ENCODE measurements around the gene PTGES3L.
"Not testable (repeated sequence)": the region's sequence is repeated elsewhere in the genome, so short reads cannot be mapped to it uniquely, and the experiment has no call there.

Gene PTGES3L

DNA sequence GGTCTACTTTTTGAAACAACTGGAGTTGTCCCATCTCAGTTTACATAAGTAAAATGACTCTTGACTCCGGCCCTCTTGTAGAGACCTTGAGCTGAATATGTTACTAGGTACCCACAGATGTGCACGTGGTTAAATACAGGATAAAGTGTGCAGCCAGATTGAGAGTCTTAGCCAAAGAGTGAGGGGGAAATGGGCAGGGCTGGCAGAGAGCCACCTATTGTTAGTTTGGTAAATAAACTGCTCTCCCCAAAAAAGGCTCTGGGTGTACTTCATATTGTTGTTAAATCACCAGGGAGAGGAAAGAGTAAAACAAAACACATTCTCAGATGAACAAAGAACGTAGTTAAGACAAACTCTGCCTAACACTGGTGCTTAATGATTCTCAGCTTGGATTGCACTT, 59.0 kb downstream of the PTGES3L start:
- no peak for DNase-seq

DNA sequence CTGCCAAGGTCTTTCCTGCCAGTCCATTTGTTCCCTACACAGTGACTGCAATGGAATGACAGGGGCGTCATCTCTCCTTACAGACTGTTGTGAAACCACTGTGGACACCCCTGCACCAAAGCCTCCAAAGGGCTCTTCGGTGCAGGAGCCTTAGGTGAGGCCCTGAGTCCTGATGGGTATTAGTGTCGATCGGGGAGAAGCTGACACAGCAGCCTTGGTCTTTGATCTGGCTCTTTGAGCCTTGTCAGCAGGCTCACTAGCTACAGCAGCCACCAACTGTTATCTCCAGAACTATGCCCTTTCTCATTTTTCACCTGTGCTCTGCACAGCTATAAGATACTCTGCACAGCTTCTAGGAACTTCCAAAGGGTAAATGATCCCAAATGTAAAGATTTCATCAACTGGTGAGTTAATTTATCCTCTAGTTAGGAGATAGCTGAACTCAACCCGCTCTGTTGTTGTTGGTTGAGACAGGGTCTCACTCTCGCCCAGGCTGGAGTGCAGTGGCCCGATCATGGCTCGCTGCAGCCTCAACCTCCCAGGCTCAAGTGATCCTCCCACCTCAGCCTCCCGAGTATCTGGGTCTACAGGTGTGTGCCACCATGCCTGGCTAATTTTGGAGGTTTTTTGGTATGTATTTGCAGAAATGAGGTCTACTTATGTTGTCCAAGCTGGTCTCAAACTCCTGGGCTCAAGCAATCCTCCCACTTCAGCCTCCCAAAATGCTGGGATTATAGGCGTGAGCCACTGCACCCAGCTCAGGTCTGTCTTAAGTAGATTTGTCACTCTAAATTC, 59.6 kb downstream of the PTGES3L start:
- DNase-seq, result no peak

DNA sequence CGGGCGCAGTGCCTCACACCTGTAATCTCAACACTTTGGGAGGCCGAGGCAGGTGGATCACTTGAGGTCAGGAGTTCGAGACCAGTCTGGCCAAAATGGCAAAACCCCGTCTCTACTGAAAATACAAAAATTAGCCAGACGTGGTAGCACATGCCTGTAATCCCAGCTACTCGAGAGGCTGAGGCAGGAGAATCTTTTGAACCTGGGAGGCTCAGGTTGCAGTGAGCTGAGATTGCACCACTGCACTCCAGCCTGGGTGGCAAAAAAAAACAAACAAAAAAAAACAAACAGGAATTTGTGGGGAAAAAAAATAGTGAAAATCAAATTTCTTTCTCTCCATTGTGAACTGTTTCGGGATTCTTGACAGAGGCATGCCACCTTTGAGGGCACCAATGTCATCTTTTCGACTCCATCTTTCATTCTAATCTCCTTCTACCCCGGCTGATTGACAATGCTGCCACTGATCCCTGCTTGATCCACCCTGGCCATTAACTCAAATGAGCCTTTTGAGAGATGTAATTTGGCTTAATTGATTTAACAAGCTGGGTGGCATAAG, 60.3 kb downstream of the PTGES3L start:
- DNase-seq, result not testable (repeated sequence)

DNA sequence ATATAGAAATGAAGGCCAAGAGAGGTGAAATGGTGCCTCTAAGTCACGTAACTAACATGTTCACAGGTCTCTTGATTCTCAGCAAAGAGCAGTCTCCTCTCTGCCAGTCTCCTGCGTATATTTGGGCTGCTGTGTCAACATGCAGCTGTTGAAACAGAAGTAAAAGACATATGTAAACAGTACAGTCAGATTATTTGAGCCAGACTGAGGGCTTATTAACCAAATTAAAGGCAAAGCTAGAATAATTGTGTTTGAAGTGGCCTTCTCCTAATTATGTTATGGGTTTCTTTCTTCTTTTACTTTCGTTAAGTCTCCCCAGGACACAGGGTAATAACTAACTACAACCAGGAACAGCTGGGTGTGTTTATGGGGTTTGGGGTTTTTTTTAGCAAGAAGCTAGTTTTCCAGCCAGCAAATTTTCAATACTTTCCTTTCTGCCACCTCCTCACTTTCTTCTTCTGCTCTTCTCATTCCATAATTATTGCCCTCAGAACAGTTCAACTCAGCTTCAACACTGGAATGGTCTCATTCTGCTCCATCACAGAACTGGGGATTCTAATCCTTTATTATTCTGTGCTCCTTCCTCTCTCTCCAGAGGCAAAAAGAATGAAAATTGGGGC, 60.9 kb downstream of the PTGES3L start:
- DNase-seq, result no peak
